Right forelimb (tissue), 1 donor: ENCODE measurements around the gene SFTPB.
A peak's percentile ranks its signal among the peaks of the same experiment; 100 is the strongest.
"Not testable (repeated sequence)": the region's sequence is repeated elsewhere in the genome, so short reads cannot be mapped to it uniquely, and the experiment has no call there.

ENCODE experiments used
- DNase-seq: peaks from one replicate; pipeline ENCODE4 v3.0.0-alpha.2; 2018

The SFTPB gene

DNA sequence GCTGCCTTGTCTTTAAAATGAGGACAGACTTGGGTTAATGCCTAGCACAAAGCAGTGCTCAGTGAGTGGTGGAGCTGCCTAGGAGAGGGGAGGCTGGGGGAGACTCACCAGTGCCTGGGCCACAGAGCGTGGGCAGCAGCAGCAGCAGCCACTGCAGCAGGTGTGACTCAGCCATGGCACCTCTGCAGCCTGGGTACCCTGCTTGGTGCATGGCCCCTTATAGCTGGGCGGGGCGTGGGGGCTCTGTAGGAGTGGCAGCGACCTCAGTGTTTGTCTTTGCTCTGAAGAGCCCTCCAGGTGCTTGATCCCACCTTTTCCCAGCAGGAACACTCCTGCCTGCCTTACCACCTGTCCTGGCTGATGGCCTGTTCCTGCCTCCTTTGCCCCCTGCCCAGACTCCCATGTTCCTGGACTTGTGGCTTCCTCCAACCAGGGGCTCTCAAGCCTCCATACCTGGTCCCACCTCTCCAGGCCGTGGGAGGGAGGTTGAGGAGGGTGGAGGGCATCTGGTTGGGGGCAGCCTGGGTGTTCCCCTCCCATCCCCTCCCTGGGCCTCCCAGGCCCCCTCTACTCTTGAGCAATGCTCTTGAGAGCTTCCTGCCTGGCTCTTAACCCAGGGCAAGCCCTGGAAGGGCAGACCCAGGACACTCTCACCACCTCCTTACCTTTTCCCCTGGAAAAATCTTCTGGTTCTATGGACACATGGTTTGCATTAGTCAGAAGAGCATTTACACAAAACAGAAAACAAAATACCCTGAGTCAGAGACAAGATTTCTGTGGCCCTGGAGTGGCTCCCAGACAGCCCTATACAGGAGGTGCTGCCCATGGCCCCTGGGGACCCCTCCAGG lies at the start of gene SFTPB:
TSS of gene SFTPB (minus strand) at position 191 of the 848 bp plus-strand sequence. CDS start at position 175, 16 bp downstream.
- DNase-seq, result no peak

GRCh38 chr2:85717308-85718008 lies 49.5 kb upstream of the SFTPB start:
- DNase-seq, result peak; percentile 13

DNA sequence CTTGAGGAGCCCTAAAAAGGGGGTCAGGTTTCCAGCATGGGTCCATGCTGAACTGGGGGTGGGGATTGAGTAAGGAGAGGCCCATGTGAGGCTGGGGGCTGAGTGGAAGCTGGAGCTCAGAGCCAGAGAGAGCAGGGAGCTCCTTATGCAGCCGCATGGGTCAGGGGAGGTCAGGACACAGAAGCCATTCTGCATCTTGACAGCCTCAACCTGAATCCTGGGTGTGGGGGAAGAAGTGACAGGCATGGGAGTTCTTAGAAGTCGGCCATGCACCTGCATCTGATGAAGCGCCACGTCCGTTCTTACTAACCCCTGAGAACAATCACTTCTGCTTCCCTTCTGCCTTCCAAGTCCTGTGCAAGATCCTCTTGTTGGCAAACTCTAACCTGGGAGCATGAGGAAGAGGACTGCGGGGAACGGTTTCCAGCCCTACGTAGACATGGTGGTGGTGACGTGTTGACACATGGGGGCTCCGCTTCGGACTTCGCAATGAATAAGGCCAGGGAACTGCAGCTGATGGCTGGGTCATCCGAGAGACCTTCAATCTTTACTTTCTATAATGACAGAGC lies 48.4 kb upstream of the SFTPB start:
- peak; percentile 34 for DNase-seq

- DNase-seq, result no peak
Measured at GRCh38 chr2:85714841-85715240, 46.8 kb upstream of the SFTPB start.

DNA sequence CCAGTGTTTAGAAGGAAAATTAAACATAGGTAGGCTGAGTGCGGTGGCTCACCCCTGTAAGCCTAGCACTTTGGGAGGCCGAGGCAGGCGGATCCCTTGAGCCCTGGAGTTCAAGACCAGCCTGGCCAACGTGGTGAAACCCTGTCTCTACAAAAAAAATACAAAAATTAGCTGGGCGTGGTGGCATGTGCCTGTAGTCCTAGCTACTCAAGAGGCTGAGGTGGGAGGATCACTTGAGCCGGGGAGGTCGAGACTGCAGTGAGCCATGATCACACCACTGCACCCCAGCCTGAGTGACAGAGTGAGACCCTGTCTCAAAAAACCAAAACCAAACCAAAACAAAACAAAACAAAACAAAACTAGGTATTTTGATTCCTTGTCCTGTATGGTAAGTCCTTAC lies 46.4 kb upstream of the SFTPB start:
- not testable (repeated sequence) for DNase-seq

DNA sequence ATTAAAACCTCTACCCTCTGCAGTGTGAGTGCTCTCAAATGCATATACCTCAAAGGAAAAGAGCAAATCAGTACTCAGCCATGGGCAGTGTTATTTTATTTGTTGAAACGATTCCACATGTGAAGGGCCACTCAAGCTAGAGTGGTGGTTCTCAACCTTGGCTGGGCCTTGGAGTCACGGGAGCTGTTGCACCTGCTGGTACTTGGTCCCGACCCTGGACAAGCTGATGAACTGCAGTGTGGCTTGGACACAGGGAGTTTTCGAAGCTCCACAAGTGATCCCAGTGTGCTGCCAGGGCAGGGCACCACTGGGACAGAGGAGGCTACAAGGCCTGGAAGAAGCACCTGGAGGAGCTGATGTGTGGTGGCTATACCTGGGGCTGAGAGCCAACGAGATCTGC lies 45.8 kb upstream of the SFTPB start:
- no peak for DNase-seq

GRCh38 chr2:85712849-85713612 lies 45.0 kb upstream of the SFTPB start:
- no peak for DNase-seq

DNA sequence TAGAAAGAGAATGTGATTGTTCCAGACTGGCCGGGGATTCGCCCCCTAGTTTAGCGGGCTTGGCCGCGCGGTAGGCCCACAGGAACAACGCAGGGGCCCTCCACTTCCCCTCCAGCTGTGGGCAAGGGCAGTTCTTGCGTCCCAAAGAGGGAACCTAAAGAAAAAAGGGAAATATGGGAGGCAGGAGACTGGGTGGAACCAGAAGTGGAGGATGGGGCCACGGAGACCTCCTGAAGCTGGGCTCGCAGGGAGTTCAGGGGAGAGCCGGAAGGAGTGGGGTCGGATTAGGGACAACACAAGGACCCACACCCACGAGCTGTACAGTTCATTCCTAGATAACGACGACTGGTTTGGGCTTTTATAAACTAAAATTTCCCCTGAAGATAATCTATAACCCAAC lies 44.3 kb upstream of the SFTPB start:
- DNase-seq, result no peak

GRCh38 chr2:85711578-85712060 lies 43.6 kb upstream of the SFTPB start:
- DNase-seq, result no peak

DNA sequence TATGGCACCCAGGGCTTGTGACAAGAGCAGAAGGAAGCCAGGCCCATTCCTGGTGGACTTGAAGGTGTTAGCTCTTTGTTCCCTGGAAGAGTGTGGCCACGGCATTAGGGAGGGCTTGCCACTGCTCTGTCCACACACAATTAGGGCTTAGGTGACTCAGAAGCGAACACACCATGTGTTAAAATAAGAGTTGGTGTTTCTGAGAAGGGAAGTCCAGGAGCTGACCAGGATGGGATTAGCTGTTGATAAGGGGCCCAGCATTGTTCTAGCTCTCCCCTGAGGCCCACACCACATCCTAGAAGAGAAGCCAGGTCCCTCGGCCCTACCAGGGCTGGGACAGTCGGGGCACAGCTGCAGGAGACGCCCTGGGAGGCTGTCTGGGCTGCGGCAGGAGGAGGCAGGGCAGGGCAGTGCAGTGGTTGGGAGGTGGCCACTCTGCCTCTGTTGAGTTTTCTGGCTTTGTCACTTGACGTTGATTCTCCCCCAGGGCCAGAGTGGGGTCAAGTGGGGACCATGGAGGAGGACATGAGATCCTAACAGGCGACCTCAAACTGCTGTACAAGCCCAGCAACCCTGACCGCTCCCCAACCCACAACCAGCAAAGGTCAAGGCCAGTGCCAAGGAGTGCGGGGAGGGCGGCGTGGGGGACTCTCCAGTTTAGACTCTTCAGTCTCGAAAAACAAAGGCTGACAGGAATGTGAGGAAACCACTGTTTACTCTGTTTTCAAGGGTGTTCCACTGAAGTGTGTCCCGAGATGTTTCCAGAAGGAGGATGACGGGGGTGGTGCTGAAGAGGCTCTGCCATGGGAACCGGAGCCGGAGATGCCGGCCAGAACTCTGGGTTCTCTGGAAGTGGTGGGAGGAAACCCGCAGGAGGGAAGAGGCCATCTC lies 42.9 kb upstream of the SFTPB start:
- no peak for DNase-seq

GRCh38 chr2:85709401-85709811 lies 41.4 kb upstream of the SFTPB start:
- no peak for DNase-seq

GRCh38 chr2:85708641-85709040 lies 40.6 kb upstream of the SFTPB start:
- no peak for DNase-seq

DNA sequence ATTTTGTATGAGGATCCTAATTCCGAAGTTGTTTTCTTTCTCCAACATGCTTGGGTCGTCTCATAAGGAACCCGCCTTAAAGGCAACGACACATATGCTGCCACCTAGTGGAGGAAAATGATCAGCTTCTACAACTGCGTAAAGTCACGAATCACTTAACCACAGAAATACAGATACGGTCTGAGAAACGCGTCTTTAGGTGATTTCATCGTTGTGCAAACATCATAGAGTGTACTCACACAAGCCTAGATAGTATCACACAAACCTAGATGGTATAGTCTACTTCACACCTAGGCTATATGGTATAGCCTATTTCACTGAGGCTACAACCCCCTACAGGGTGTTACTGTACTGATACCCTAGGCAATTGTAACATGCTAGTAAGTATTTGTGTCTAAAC lies 39.3 kb upstream of the SFTPB start:
- DNase-seq, result no peak

DNA sequence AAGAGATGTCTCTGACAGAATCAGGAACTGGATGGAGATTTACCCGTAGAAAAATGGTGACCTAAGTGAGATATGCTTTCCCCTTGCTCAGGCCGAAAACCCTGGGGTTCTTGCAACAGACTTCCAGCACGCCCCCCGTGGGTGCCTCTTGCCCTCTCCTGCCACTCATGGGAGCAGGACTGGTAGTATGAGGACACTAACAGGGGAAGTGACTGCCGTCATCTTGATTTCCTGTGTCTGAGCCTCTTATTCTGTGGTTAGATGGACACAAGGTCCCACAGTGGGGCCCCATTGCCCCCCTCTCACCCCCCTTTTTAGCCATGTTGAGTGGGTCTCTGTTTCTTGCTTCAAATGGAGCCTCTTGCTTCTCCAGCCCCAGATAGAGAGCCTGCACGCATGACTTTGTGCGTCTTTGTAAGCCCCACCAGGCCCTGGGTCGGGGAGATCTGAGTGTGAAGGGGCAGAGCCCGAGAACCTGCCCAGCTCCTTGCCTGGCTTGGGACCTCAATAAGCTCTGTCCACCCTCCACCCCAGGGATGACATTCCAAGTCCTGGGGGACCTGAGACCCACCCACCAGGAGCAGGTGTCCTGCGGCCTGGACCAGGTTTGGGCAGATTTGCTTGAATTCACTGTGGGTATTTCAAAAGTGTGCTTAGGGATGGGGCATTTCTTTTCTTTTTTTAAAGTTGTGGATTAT lies 38.7 kb upstream of the SFTPB start:
- no peak for DNase-seq

DNA sequence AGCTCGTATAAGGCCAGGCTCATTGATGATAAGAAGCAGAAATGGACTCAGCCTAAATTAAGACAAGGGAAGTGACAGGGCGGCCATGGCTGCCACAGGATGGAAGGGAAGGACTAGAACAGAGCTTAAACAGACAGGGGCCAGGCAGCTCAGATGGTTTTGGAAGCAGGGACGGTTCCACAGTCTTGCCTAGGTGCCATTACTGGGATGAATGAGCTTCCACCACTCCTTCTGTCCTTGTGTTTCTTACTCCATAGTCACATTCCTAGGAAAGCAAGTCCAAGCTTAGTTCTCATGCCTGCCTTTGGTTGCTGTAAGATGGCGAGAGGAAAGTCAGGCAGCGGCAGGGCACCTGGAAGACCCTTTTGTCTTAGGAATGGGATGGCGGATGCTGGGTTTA lies 38.1 kb upstream of the SFTPB start:
- no peak for DNase-seq

DNA sequence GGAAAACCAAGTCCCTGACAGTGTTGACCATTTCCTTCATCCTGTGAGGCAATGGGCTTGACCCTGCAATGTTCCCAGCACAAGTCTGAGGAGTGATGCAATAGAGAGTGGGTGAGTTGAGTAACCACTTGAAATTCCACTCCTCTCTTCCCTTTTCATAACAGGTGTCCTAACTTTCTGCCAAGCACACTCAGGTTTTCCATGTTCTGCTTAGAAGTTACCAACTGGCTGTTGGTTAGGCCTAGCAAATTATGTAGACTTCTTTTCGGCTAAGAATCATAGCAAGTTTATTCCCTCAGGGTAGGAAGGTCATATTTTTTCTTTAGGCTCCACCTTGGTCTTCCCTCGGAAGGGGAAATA lies 37.7 kb upstream of the SFTPB start:
- no peak for DNase-seq

DNA sequence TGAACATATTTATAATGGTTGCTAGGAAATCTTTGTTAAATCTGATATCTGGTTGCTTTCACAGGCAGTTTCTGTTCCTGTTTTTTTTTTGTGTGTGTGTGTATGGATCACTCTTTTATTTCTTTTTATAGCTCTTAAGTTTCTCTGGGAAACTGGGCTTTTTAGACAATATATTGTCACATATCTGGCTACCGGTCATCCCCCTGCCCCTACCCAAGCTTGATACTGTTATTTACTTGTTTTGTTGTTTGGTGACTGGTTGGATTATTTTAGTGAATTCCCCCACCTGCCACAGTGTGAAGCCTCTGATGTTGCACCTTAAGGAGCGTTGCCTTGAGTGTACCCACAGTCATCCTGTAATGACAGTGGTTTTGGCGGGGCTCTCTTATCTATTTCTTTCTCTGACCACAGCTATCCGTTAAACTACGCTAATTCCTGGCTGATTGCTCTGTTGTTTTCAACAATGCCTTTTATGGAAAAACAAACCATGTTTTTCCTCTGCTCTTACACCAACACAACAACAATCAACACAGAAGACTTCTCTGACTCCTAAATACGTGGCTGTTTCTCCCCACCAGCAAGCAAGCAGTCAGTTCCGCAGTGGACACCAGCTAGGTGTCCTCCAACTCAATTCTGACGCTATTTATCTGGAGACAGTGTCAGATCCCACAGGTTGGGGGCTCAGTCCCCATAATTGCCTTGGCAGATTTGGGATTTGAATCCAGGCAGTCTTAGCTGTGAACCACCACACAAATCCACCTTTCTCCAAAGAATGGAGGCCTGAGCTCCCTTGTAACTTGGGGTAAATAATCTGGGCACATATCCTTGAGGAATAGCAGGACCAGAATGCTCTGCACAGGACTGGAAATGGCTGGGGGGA lies 37.0 kb upstream of the SFTPB start:
- DNase-seq, result no peak

DNA sequence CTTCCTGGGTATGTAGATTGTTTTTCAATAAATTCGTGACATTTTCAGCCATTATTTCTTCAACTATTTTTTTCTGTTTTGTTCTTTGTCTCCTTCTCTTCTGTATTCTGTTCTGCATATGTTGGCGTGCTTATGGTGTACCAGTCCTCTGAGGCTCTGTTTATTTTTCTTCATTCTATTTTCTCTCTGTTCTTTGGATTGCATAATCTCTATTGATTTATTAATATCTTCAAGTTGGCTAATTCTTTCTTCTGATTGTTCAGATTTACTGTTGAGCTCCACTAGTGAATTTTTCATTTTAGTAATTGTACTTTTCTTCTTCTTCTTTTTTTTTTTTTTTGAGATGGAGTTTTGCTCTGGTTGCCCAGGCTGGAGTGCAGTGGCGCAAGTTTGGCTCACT lies 36.0 kb upstream of the SFTPB start:
- no peak for DNase-seq

DNA sequence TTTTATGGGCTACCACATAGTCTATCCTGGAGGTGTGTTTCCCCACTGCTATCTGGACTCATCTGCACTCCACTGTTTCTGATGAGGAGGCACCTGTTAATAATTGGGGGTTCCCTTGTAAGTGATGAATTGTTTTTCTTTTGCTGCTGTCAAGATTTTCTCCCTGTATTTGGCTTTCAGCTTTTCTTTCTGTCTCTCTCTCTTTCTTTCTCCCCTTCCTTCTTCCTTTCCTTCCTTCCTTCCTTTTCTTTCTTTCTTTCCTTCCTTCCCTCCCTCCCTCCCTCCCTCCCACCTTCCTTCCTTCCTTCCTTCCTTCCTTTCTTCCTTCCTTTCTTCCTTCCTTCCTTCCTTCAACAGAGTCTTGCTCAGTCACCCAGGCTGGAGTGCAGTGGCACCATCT lies 35.3 kb upstream of the SFTPB start:
- DNase-seq, result no peak

DNA sequence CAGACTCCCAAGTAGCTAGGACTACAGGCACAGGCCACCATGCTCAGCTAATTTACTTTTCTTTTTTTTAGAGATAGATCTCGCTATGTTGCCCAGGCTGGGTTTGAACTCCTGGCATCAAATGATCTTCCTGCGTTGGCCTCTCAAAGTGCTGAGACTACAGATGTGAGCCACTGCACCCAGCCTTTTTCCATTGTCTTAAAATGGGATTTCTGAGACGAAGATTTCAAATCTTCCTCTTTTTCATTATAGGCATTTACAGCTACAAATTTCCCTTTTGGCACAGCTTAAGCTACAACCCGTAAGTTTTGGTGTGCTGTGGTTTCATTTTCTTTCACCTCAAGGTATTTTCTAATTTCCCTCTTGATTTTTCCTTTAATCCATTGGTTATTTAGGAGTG lies 34.8 kb upstream of the SFTPB start:
- DNase-seq, result no peak
